HCT116 (cell line): ENCODE data around the gene SMIM11. TPM values are rescaled to one million over a fixed set of nuclear protein-coding genes. Genes with fewer than 3 reads are reported as not detected.
A peak's percentile ranks its signal among the peaks of the same experiment; 100 is the strongest.
"Not testable (repeated sequence)": the region's sequence is repeated elsewhere in the genome, so short reads cannot be mapped to it uniquely, and the experiment has no call there.

ENCODE experiments used
- ATAC-seq: fragments of 200-7000 bp; cut with Tn5 transposase; 2 replicates; pipeline ENCODE4 v1.9.1; 2020; ENCODE audit warnings: mild to moderate bottlenecking, moderate library complexity
- BruUV-seq: library from RNA; stranded (reverse); fragments of 400-500 nt; replicated peaks from 2 replicates; lab custom pipeline; 2021; lab: Mats Ljungman, UMichigan
- CTCF ChIA-PET: fragments of 300-600 bp; sonication (Branson Sonifier 250); formaldehyde crosslinking; loops from one replicate; lab custom pipeline; 2021; ENCODE audit warnings: antibody characterized with exemption; lab: Charles Lee
- POLR2A ChIA-PET: fragments of 300-600, 350-600 bp; sonication (Branson Sonifier 250); formaldehyde crosslinking; loops from one replicate; lab custom pipeline; 2021; ENCODE audit warnings: antibody characterized with exemption; lab: Charles Lee
- RAD21 ChIA-PET, 2 experiments: fragments of 300-600 bp; sonication (Branson Sonifier 250); formaldehyde crosslinking; loops; one replicate each; lab custom pipeline; 2023; ENCODE audit warnings: low total read pairs in 2 of 2; ENCODE audit not compliant: uncharacterized antibody in 2 of 2, unreplicated experiment in 2 of 2, low non-redundant PET in 1 of 2; lab: Charles Lee
- DNase-seq: peaks from one replicate; pipeline ENCODE4 v3.0.0-alpha.2; 2010; ENCODE audit warnings: low read depth, low spot score
- H2AFZ ChIP-seq: fragments of 200-600 bp; shearing (Covaris generic), sonication (generic); 2 replicates; pipeline ENCODE4 v1.6.1; 2017; ENCODE audit warnings: low read depth, mixed run types, mixed read lengths, antibody characterized with exemption, low read length; ENCODE audit not compliant: poor library complexity, severe bottlenecking
- H3K27ac ChIP-seq: 2 replicates; pipeline ENCODE4 v1.5.1; 2012; ENCODE audit warnings: low read depth, low read length
- H3K27me3 ChIP-seq: fragments of 200-600 bp; sonication (generic); 2 replicates; pipeline ENCODE4 v1.6.1; 2016; ENCODE audit warnings: mixed run types, low read length, mixed read lengths; ENCODE audit not compliant: insufficient read depth
- H3K36me3 ChIP-seq, 2 experiments: fragments of 200-500 bp in 1 of 2; fragments of 200-600 bp in 1 of 2; sonication (Bioruptor generic) in 1 of 2; sonication (generic) in 1 of 2; 2 replicates each; pipeline versions ENCODE4 v1.5.1 to v1.6.1; 2014 to 2016; ENCODE audit warnings: low read length in 2 of 2, inconsistent platforms in 1 of 2, mixed read lengths in 1 of 2, mixed run types in 1 of 2; ENCODE audit not compliant: insufficient read depth in 2 of 2, control insufficient read depth in 1 of 2
- H3K4me1 ChIP-seq, 2 experiments: fragments of 200-600 bp in 1 of 2; sonication (generic) in 1 of 2; 2 replicates each; pipeline versions ENCODE4 v1.5.1 to v1.6.1; 2012 to 2017; ENCODE audit warnings: low read length in 2 of 2, inconsistent platforms in 1 of 2, mild to moderate bottlenecking in 1 of 2, mixed read lengths in 1 of 2, mixed run types in 1 of 2, moderate library complexity in 1 of 2; ENCODE audit not compliant: insufficient read depth in 2 of 2, control insufficient read depth in 1 of 2
- H3K4me2 ChIP-seq: fragments of 200-600 bp; sonication (generic); 2 replicates; pipeline ENCODE4 v1.6.1; 2017; ENCODE audit warnings: mixed run types, low read length, mixed read lengths
- H3K4me3 ChIP-seq, 2 experiments: fragments of 200-600 bp in 1 of 2; sonication (generic) in 1 of 2; replicated peaks in 1 of 2; 2 replicates each; pipeline ENCODE4 v1.5.1; 2011 to 2016; ENCODE audit warnings: low read length in 2 of 2, control low read depth in 1 of 2, low read depth in 1 of 2, mild to moderate bottlenecking in 1 of 2, mixed read lengths in 1 of 2, mixed run types in 1 of 2
- H3K79me2 ChIP-seq: fragments of 200-600 bp; sonication (generic); 2 replicates; pipeline ENCODE4 v1.6.1; 2017; ENCODE audit warnings: mild to moderate bottlenecking, mixed run types, low read length, moderate library complexity, mixed read lengths; ENCODE audit not compliant: insufficient read depth
- H3K9ac ChIP-seq: fragments of 200-600 bp; sonication (generic); 2 replicates; pipeline ENCODE4 v1.6.1; 2016; ENCODE audit warnings: low read length, mixed read lengths
- H3K9me2 ChIP-seq: fragments of 200-600 bp; sonication (generic), shearing (Covaris generic); 2 replicates; pipeline ENCODE4 v1.6.1; 2017; ENCODE audit warnings: mixed run types, mild to moderate bottlenecking, moderate library complexity; ENCODE audit not compliant: insufficient read depth
- H3K9me3 ChIP-seq, 2 experiments: fragments of 200-500 bp in 1 of 2; fragments of 200-600 bp in 1 of 2; sonication (Bioruptor generic) in 1 of 2; sonication (generic) in 1 of 2; 2 replicates each; pipeline ENCODE4 v1.6.1; 2014 to 2017; ENCODE audit warnings: low read length in 2 of 2, mixed read lengths in 2 of 2, inconsistent platforms in 1 of 2, low read depth in 1 of 2, mild to moderate bottlenecking in 1 of 2, mixed run types in 1 of 2, moderate library complexity in 1 of 2; ENCODE audit not compliant: control insufficient read depth in 1 of 2, insufficient read depth in 1 of 2
- H4K20me1 ChIP-seq: fragments of 200-600 bp; sonication (generic), shearing (Covaris generic); 2 replicates; pipeline ENCODE4 v1.6.1; 2017; ENCODE audit warnings: mixed run types, mild to moderate bottlenecking, moderate library complexity; ENCODE audit not compliant: insufficient read depth
- intact Hi-C: fragments of 100-400 bp; cut with micrococcal nuclease; formaldehyde crosslinking; loops from 2 replicates; pipeline ENCODE4 v1.10.0; 2022
- total RNA-seq: library from RNA; stranded (reverse); gene quantifications from one replicate; pipeline ENCODE4 v1.2.1, GENCODE V29; 2021; ENCODE audit not compliant: unreplicated experiment

The SMIM11 gene
- total RNA-seq, 1 experiment from 2014 or later, result 18.9 TPM

- H3K27me3 ChIP-seq, H2AFZ ChIP-seq, H3K9me3 ChIP-seq, H3K27ac ChIP-seq, H3K4me1 ChIP-seq, H3K4me3 ChIP-seq, DNase-seq, H3K36me3 ChIP-seq, H4K20me1 ChIP-seq, intact Hi-C loops, POLR2A ChIA-PET, RAD21 ChIA-PET, CTCF ChIA-PET, H3K79me2 ChIP-seq, H3K9ac ChIP-seq, H3K4me2 ChIP-seq, H3K9me2 ChIP-seq: not testable (repeated sequence)
- ATAC-seq, result peak; percentile 87
- BruUV-seq, result TSS peak; percentile 80
Observed at GRCh38 chr21:34375619-34375972, 289 bp downstream of the SMIM11 start.

DNA sequence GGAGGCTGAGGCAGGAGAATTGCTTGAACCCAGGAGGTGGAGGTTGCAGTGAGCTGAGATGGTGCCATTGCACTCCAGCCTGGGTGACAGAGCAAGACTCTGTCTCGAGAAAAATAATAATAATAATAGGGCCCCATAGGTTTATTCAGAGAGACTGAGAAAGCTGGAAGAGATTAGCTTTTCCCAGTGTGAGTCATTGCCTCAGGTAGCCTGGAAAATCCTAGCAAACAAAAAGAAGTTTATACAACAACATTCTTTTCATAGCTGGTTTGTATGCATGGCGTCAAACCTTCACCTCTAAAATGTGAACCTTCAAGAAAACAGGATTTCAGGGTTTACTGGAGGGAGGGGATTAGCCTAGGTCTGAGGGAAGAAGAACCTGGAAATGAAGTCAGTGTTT, 7.8 kb downstream of the SMIM11 start:
- ATAC-seq, H3K4me1 ChIP-seq, CTCF ChIA-PET, H3K4me2 ChIP-seq, DNase-seq, H4K20me1 ChIP-seq, BruUV-seq, intact Hi-C loops, RAD21 ChIA-PET, H3K9ac ChIP-seq, H3K27ac ChIP-seq, POLR2A ChIA-PET, H3K4me3 ChIP-seq, H3K9me2 ChIP-seq, H3K79me2 ChIP-seq, H3K27me3 ChIP-seq, H3K9me3 ChIP-seq, H2AFZ ChIP-seq, H3K36me3 ChIP-seq: not testable (repeated sequence)

DNA sequence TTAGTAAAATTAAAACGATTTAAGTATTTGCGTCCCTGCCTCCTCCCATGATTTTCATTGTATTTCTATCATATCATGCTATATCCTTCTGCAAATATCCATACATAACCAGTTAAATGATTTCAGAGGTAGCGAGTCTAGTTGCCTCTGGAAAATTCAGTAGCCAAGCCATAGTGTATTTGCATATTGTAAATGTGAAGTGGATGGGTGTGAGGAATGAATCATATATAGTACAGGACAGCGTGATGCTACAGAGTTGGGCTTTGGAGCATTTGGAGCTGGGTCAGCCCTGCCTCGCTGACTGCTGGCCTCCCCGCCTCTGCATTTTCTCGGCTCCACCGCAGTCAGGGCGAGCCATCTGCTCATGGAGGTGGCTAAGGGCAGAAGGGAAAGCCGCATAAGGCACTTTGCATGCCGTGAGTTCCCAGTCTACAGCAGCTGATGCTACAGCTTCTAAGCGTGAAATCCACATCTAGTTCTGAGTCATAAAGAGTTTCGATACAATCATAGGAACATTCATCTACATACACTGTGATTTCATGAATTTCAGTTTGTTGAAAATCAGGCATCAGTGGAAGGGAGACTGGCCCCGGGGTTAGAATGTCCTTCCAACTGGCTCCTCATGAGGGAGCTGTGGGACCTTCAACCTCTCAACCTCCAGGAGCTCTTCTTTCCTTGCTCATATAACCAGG, 8.6 kb downstream of the SMIM11 start:
- H3K9me2 ChIP-seq, H3K4me3 ChIP-seq, BruUV-seq, ATAC-seq, H3K9me3 ChIP-seq, H3K36me3 ChIP-seq, H3K4me1 ChIP-seq, DNase-seq, H3K27ac ChIP-seq, H3K79me2 ChIP-seq, H4K20me1 ChIP-seq, CTCF ChIA-PET, H3K9ac ChIP-seq, POLR2A ChIA-PET, intact Hi-C loops, H3K27me3 ChIP-seq, RAD21 ChIA-PET, H2AFZ ChIP-seq, H3K4me2 ChIP-seq: not testable (repeated sequence)

- H3K27ac ChIP-seq, DNase-seq, intact Hi-C loops, H3K36me3 ChIP-seq, CTCF ChIA-PET, RAD21 ChIA-PET, H3K9me3 ChIP-seq, H3K4me2 ChIP-seq, H2AFZ ChIP-seq, BruUV-seq, H3K27me3 ChIP-seq, POLR2A ChIA-PET, H3K9me2 ChIP-seq, ATAC-seq, H4K20me1 ChIP-seq, H3K4me3 ChIP-seq, H3K79me2 ChIP-seq, H3K4me1 ChIP-seq, H3K9ac ChIP-seq: not testable (repeated sequence)
Observed at GRCh38 chr21:34400522-34400921, 25.2 kb downstream of the SMIM11 start.
